ENCODE measurements around the gene SMC1A.
A peak's percentile ranks its signal among the peaks of the same experiment; 100 is the strongest.
"Not testable (repeated sequence)": the region's sequence is repeated elsewhere in the genome, so short reads cannot be mapped to it uniquely, and the experiment has no call there.

The SMC1A gene

DNA sequence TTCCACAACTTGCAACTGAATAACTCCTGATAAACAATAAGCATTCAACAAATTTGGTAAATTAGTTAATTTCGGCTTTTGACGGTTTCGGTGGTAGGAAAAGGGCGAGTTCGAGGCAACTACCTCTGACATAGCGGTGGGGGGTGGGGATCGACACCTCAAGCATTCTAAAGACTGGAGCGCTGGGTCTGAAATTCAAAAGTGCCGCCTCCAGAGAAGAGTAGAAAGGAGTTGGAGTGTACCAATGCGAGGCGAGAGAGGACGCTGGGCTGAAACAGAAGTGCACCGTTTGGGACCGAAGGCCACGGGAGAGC lies 725 bp downstream of the SMC1A start:
- peaks cover 0 to 14% of the 10 kb centered on the region in 2 donors for H3K4me1 ChIP-seq (ENCODE audit: control insufficient read depth in 1 of 2, insufficient read depth in 2 of 2, low read length in 2 of 2)
- H3K4me3 ChIP-seq (ENCODE audit: low read depth in 1 of 2, low read length in 2 of 2) = peak overlapping the region; percentile 63 to 64
- peak overlapping the region; percentile 83 for H3K27ac ChIP-seq (ENCODE audit: low read length)
- no peaks in the 10 kb centered on the region for H3K27me3 ChIP-seq (ENCODE audit: low read depth, low read length)
- H3K9me3 ChIP-seq (ENCODE audit: control insufficient read depth in 1 of 2, low read length in 2 of 2) = no peaks in the 10 kb centered on the region
- no peaks in the 10 kb centered on the region for H3K36me3 ChIP-seq (ENCODE audit: control insufficient read depth in 1 of 2, insufficient read depth in 2 of 2, low read length in 2 of 2)

DNA sequence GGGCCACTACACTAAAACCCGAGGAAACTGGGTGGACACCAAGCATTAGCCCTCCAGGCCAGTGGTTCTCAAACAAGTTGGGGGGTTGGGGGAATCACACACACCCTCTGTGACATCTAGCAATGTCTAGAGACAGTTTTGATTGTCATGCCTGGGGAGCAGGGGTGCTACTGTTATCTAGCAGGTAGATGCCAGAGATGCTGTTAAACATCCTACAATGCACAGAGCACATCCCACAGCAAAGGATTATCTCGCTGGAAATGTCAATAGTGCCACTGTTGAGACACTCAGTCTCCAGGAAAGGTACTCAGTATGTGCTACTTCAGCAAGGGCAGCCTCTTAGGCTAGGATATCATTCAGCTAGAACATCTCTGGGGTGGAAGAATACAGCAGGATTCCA lies 1.3 kb downstream of the SMC1A start:
- Histone ChIP-seq H3K4me1 (ENCODE audit: control insufficient read depth in 1 of 2, insufficient read depth in 2 of 2, low read length in 2 of 2) (peaks cover 0 to 14% of the 10 kb centered on the region in 2 donors), H3K27ac (ENCODE audit: low read length) (no peak overlapping the region), H3K9me3 (ENCODE audit: control insufficient read depth in 1 of 2, low read length in 2 of 2) (no peaks in the 10 kb centered on the region), H3K36me3 (ENCODE audit: control insufficient read depth in 1 of 2, insufficient read depth in 2 of 2, low read length in 2 of 2) (no peaks in the 10 kb centered on the region), H3K27me3 (ENCODE audit: low read depth, low read length) (no peaks in the 10 kb centered on the region), H3K4me3 (ENCODE audit: low read depth in 1 of 2, low read length in 2 of 2) (peak overlapping the region; percentile 63 to 64)

DNA sequence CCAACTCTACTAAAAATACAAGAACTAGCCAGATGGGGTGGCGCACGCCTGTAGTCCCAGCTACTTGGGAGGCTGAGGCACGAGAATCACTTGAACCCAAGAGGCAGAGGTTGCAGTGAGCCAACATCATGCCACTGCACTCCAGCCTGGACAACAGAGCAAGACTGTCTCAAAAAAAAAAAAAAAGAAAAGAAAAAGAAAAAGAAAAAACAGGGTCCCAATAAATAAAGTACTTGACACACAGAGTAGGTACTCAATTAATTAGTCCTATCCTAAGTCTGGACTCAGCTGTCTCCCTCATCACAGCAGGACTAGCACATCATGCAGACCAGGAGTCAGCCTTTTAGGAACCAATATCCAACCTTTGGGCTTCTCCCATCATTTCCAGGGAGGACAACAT lies 2.1 kb downstream of the SMC1A start:
- not testable (repeated sequence) for H3K4me3 ChIP-seq (ENCODE audit: low read depth in 1 of 2, low read length in 2 of 2); H3K36me3 ChIP-seq (ENCODE audit: control insufficient read depth in 1 of 2, insufficient read depth in 2 of 2, low read length in 2 of 2); H3K9me3 ChIP-seq (ENCODE audit: control insufficient read depth in 1 of 2, low read length in 2 of 2); H3K27ac ChIP-seq (ENCODE audit: low read length); H3K27me3 ChIP-seq (ENCODE audit: low read depth, low read length)
- peaks cover 0 to 14% of the 10 kb centered on the region in 2 donors for H3K4me1 ChIP-seq (ENCODE audit: control insufficient read depth in 1 of 2, insufficient read depth in 2 of 2, low read length in 2 of 2)

DNA sequence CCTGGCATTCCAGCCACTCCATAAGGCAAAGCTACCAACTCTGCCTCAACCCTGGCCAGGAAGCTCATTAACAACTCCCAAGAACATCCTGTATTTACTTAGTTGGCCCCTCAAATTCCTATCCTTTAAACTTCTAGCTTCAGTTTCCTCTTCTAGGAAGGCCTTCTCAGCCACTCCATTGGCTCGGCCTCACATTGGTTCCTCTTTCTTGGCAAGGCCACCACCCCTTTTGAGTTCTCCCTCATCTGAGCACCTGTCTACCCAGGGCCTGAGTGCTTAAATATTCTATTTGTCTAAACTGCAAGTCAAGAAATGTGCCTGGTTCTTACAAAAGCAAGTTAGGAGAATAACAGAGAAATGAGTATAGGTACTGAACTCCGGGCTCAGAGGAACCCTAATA lies 10.0 kb downstream of the SMC1A start:
- Histone ChIP-seq H3K27ac (ENCODE audit: low read length) (no peak overlapping the region), H3K36me3 (ENCODE audit: control insufficient read depth in 1 of 2, insufficient read depth in 2 of 2, low read length in 2 of 2) (peaks cover 37 to 58% of the 10 kb centered on the region in 2 donors), H3K9me3 (ENCODE audit: control insufficient read depth in 1 of 2, low read length in 2 of 2) (no peaks in the 10 kb centered on the region), H3K27me3 (ENCODE audit: low read depth, low read length) (no peaks in the 10 kb centered on the region), H3K4me1 (ENCODE audit: control insufficient read depth in 1 of 2, insufficient read depth in 2 of 2, low read length in 2 of 2) (no peaks in the 10 kb centered on the region), H3K4me3 (ENCODE audit: low read depth in 1 of 2, low read length in 2 of 2) (no peak overlapping the region)

DNA sequence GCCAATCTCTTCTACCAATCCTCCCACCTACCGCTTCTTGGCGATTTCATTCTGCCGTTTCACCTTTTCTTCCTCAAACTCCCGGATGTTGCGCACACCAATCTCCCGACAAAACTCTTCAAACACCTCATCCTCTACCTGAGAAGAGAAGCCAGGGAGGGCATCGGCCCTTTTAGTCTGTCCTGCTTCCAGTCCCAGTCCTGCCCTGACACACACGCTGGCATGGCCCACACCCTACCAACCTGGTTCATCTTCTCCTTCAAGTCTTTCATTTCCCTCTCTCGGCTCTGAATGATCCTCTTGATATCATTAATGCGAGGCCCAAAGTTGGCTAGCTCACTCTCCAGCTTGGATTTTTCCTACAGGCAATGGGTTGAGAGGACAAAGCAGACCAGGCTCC lies 18.9 kb downstream of the SMC1A start:
- Histone ChIP-seq H3K36me3 (ENCODE audit: control insufficient read depth in 1 of 2, insufficient read depth in 2 of 2, low read length in 2 of 2) (peaks cover 45 to 50% of the 10 kb centered on the region in 2 donors), H3K27ac (ENCODE audit: low read length) (no peak overlapping the region), H3K27me3 (ENCODE audit: low read depth, low read length) (no peaks in the 10 kb centered on the region), H3K4me1 (ENCODE audit: control insufficient read depth in 1 of 2, insufficient read depth in 2 of 2, low read length in 2 of 2) (no peaks in the 10 kb centered on the region), H3K9me3 (ENCODE audit: control insufficient read depth in 1 of 2, low read length in 2 of 2) (no peaks in the 10 kb centered on the region), H3K4me3 (ENCODE audit: low read depth in 1 of 2, low read length in 2 of 2) (no peak overlapping the region)

DNA sequence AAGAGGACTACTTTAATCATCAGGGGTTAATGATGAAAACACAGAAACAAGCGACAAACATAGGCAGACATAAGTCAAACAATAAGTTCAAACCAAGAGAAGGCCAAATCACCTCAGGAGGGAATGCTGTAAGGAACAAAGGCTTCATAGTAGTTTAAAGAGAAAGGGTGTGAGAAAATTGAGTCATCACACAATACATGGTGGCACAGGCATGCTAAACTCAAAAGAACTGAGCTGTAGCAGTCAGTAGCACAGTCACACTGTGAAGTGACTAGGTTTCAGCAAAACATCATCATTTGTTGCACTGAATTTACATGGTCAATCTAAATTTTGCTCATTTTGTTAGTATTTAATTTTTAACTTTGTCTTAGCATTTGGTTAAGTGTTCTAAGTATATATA lies 24.2 kb downstream of the SMC1A start:
- H3K36me3 ChIP-seq (ENCODE audit: control insufficient read depth in 1 of 2, insufficient read depth in 2 of 2, low read length in 2 of 2) = peaks cover 31 to 32% of the 10 kb centered on the region in 2 donors
- H3K27me3 ChIP-seq (ENCODE audit: low read depth, low read length) = no peaks in the 10 kb centered on the region
- H3K9me3 ChIP-seq (ENCODE audit: control insufficient read depth in 1 of 2, low read length in 2 of 2) = no peaks in the 10 kb centered on the region
- no peak overlapping the region for H3K27ac ChIP-seq (ENCODE audit: low read length)
- H3K4me1 ChIP-seq (ENCODE audit: control insufficient read depth in 1 of 2, insufficient read depth in 2 of 2, low read length in 2 of 2) = no peaks in the 10 kb centered on the region
- no peak overlapping the region for H3K4me3 ChIP-seq (ENCODE audit: low read depth in 1 of 2, low read length in 2 of 2)

DNA sequence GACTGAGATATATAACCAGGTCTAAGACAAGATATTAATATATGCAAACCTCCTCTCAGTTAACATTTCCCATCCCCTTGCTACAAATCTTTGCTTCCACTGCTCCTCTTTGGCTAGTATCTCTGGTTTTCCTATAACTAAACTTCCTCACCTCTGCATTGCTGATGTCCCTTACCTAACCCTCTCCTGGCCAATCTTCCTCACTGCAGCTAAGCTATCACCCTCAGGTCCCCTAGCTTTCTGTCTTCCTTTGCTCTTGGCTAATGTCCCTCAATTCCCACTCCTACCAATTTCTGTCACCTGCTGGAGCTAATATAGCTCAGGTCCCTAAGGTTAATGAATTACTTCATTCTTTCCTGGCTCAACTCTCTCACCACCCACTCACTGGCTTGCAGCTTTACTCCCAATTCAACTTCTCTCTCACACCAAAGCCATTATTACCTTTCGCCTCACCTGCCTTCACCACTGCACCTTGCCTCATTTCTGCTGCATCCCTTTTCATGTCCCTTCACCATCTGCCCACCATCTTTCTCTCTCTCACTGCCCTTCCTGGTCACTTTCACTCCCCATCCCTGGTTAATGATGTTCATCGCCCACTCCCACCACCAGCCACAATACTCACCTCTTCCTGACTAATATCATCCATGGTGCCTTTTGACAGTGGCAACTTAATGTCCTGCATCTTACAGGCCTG lies 26.7 kb downstream of the SMC1A start:
- no peaks in the 10 kb centered on the region for H3K4me1 ChIP-seq (ENCODE audit: control insufficient read depth in 1 of 2, insufficient read depth in 2 of 2, low read length in 2 of 2)
- no peak overlapping the region for H3K27ac ChIP-seq (ENCODE audit: low read length)
- no peak overlapping the region for H3K4me3 ChIP-seq (ENCODE audit: low read depth in 1 of 2, low read length in 2 of 2)
- H3K36me3 ChIP-seq (ENCODE audit: control insufficient read depth in 1 of 2, insufficient read depth in 2 of 2, low read length in 2 of 2) = peaks cover 23 to 24% of the 10 kb centered on the region in 2 donors
- no peaks in the 10 kb centered on the region for H3K27me3 ChIP-seq (ENCODE audit: low read depth, low read length)
- no peaks in the 10 kb centered on the region for H3K9me3 ChIP-seq (ENCODE audit: control insufficient read depth in 1 of 2, low read length in 2 of 2)

DNA sequence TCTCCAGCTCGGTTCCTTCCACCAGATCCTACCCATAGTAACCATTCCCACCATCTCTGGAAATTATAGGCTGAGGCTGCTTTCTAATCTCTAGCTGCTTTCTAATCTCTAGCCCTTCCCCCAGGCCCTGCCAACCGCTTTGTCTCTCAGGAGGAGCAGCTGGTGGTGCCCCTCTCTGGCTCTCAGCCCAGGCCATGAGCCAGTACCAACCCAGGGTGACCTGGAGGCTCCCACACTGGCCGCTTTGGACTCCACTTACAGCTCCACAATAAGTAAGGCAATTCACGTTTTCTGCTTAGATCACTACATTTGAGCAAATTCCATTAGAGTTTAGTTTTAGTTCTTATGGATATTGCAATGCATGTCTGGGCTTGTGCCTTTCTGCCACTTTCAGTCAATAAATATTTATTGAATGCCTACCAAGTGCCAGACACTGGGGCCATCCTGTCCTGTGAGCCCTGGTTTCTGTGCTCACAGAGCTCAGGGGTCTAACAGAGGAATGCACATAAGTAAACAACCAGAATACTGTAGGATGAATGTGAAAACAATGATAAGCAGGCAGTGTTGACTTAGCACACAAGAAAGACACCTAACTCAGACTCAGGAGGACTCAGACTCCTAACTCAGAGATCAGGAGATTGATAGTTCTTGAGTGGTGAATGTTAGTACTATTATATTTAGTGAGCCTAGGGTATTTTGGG lies 38.9 kb downstream of the SMC1A start:
- Histone ChIP-seq H3K4me1 (ENCODE audit: control insufficient read depth in 1 of 2, insufficient read depth in 2 of 2, low read length in 2 of 2) (no peaks in the 10 kb centered on the region), H3K27ac (ENCODE audit: low read length) (no peak overlapping the region), H3K36me3 (ENCODE audit: control insufficient read depth in 1 of 2, insufficient read depth in 2 of 2, low read length in 2 of 2) (peaks cover 34 to 53% of the 10 kb centered on the region in 2 donors), H3K9me3 (ENCODE audit: control insufficient read depth in 1 of 2, low read length in 2 of 2) (no peaks in the 10 kb centered on the region), H3K27me3 (ENCODE audit: low read depth, low read length) (no peaks in the 10 kb centered on the region), H3K4me3 (ENCODE audit: low read depth in 1 of 2, low read length in 2 of 2) (no peak overlapping the region)

- H3K27me3 ChIP-seq (ENCODE audit: low read depth, low read length) = no peaks in the 10 kb centered on the region
Observed at GRCh38 chrX:53379747-53380146, 42.7 kb downstream of the SMC1A start.

GRCh38 chrX:53379008-53379710 lies 43.3 kb downstream of the SMC1A start:
- Histone ChIP-seq H3K4me1 (ENCODE audit: control insufficient read depth in 1 of 2, insufficient read depth in 2 of 2, low read length in 2 of 2) (no peaks in the 10 kb centered on the region), H3K36me3 (ENCODE audit: control insufficient read depth in 1 of 2, insufficient read depth in 2 of 2, low read length in 2 of 2) (peaks cover 34 to 50% of the 10 kb centered on the region in 2 donors), H3K4me3 (ENCODE audit: low read depth in 1 of 2, low read length in 2 of 2) (no peak overlapping the region), H3K27me3 (ENCODE audit: low read depth, low read length) (no peaks in the 10 kb centered on the region), H3K9me3 (ENCODE audit: control insufficient read depth in 1 of 2, low read length in 2 of 2) (no peaks in the 10 kb centered on the region), H3K27ac (ENCODE audit: low read length) (no peak overlapping the region)

More at GRCh38 chrX:53379747-53380146, 42.7 kb downstream of the SMC1A start:
- Histone ChIP-seq H3K9me3 (ENCODE audit: control insufficient read depth in 1 of 2, low read length in 2 of 2) (no peaks in the 10 kb centered on the region), H3K4me1 (ENCODE audit: control insufficient read depth in 1 of 2, insufficient read depth in 2 of 2, low read length in 2 of 2) (no peaks in the 10 kb centered on the region), H3K36me3 (ENCODE audit: control insufficient read depth in 1 of 2, insufficient read depth in 2 of 2, low read length in 2 of 2) (peaks cover 34 to 54% of the 10 kb centered on the region in 2 donors), H3K4me3 (ENCODE audit: low read depth in 1 of 2, low read length in 2 of 2) (no peak overlapping the region), H3K27ac (ENCODE audit: low read length) (no peak overlapping the region)

DNA sequence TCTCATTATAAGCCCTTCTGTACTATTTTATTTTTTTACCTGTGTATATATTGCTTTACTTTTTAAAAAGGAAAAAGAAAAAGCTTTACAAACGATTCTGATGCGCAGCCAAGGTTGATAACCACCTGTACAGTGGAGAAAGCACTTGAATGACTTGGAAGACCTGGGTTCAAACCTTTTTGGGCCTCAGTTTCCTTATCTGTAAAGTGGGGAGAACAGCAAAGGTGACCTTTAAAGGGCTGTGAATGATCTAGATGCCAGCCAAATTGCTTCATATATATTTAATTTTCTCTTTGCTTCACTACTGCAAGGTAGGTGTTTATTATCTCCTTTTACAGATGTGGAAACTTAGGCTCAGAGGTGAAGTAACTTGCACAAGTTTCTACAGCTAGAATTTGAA lies 45.0 kb downstream of the SMC1A start:
- Histone ChIP-seq H3K36me3 (ENCODE audit: control insufficient read depth in 1 of 2, insufficient read depth in 2 of 2, low read length in 2 of 2) (peaks cover 25 to 36% of the 10 kb centered on the region in 2 donors), H3K4me3 (ENCODE audit: low read depth in 1 of 2, low read length in 2 of 2) (no peak overlapping the region), H3K27ac (ENCODE audit: low read length) (no peak overlapping the region), H3K27me3 (ENCODE audit: low read depth, low read length) (no peaks in the 10 kb centered on the region), H3K4me1 (ENCODE audit: control insufficient read depth in 1 of 2, insufficient read depth in 2 of 2, low read length in 2 of 2) (no peaks in the 10 kb centered on the region), H3K9me3 (ENCODE audit: control insufficient read depth in 1 of 2, low read length in 2 of 2) (no peaks in the 10 kb centered on the region)

All from muscle layer of duodenum (tissue), 2 donors.